Activated CD4-positive, alpha-beta T cell treated with anti-CD3 and anti-CD28 coated beads, Interleukin-2, amount 50 U/mL, for 48 hours (primary cell): Measurements from ENCODE around the gene MYT1.
A peak's percentile ranks its signal among the peaks of the same experiment; 100 is the strongest.

Experiments
- DNase-seq, 2 experiments: peaks; one replicate each; pipeline ENCODE4 v3.0.0-alpha.2; 2020

MYT1 gene

DNA sequence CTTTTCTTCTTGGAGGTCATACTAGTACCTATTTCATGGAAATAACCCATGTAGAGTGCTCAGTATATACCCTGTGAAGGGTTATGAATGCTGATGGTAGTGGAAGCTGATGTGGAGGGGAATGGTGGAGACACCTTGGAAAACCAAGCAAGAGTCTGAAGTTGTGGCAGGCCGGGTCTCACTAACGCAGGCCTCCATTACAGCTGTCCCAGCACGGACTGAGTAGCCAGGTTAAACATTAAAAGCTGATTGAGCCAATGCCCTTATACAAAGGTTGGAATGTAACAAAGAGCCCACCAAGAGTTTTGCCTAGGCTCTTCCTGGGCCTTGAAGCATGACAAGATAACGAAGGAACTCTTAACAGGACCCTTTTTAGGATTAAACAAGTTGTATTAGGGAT, 89.2 kb downstream of the MYT1 start:
- no peak for DNase-seq

DNA sequence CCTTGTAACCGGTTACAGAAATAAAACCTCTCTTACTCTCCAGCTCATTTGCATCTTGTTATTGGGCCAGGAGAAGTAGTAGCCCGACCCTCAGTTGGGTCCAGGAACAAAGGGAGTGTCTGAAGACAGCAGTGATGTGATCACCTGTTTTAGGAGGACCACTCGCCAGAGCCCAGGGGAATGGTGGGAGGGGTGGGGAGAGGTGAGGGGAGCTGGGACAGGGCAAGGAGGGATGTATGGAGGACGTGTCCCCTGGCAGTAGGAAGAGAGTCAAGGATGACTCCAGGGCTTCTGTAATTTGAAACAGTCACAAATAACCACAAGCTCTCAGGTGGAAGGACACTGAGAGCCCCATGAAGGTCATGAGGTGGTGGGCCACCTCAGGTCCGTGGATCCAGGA, 89.9 kb downstream of the MYT1 start:
- DNase-seq: no peak

DNA sequence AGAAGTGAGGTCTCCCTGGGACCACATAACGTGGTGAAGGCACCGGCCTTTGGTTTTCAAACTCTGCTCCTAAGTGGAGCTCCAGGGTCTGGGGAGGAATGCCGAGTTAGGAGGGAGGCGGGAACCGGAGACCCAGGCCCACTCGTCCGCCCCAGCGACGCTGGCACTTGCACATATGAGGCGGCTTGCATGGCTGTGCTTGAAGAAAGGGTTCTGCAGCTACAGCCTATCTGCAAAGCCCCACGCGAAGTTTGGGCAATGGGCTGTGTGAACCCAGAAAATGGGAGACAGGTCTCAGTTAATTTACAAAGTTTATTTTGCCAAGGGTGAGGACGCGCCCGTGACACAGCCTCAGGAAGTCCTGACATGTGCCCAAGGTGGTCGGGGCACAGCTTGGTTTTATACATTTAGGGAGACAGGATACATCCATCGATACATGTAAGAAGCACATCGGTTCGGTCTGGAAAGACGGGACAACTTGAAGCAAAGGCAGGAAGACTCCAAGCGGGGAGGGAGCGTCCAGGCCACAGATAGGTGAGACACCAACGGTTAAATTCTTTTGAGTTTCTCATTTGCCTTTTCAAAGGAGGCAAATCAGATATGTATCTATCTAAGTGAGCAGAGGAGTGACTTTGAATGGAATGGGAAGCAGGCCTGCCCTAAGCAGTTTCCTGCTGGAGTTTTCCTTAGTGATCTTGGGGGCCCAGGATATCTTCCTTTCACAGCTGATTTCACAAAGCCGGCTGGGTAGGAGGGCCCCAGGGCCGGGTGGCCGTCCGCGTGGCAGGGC, 90.5 kb downstream of the MYT1 start:
- no peak for DNase-seq

DNA sequence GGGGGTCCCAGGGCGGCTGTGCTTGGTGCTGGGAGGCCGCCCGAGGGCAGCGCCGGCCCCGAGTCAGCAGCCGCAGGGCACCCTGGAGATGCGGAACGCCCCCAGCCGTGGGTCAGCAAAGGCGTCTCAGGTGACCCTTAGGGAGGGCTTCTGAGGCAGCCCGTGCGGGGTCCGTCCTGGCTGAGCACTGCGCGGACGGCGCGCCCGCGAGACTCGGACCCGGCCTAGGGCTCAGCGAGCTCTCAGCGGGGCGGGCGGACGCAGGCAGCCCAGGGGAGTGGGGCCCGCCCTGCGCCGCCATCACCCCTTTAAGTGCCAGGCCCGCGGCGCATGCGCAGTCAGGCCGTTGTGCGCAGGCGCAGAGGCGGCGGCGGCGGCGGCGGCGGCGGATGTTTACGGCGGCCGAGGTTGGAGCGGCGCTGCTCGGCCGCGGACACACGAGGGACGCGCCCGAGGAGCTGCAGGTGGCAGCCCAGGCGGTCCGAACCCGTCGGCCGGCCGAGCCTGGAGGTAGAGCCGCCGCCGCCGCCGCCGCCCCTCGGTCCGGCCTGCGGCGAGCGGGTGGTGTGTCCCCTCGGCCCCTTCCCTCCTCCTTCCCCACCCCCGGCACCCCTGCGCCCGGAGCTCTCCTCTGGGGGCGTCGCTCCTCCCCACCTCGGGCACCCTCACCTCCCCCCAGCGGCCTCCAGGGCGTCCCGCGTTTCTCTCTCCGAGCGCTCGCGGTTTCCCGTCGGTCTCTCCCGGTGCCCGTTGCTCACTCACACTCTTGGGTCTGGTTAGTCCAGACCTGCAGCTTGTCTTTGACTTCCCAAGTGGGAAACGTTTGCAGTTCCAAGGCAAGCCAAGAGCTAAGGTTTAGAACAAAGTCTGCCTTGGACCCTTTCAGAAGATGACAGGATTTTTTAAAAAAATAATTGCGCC, 91.4 kb downstream of the MYT1 start, which contains the start of gene PCMTD2:
TSS of gene PCMTD2 (plus strand) at position 388 of the 921 bp plus-strand sequence. CDS start 4,218 bp downstream, outside the sequence.
- DNase-seq: peak; percentile 78 to 80

DNA sequence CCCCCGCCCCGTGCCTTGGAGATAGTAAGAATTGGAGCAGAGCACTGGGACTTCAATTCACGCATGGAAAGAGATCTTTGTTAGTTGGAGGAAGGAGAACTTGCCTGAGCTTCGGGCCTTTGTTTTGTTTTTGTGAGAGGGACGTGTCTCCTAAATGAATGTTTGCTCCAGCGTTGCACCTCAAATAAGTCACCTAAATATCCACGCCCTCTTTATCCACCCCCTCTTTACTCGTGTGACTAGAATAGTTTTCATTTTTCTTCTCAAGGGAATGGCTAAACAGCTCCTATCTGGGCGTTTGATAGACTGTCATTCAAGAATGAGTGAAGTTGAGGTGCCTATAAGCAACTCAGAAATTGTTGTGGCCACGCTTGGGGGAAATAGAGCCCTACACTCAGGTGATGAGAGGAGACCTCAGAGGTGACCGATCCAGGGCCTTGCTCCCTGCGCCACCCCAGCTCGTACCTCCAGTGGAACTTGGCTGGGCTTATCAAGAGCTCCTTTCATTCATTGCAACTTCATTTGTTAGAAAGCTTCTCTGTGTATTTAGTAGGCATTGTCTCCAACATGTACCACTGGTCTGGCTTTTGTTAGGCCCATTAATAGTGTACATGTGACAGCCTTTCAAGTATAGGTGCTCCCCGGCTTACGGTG, 92.2 kb downstream of the MYT1 start:
- DNase-seq: no peak

DNA sequence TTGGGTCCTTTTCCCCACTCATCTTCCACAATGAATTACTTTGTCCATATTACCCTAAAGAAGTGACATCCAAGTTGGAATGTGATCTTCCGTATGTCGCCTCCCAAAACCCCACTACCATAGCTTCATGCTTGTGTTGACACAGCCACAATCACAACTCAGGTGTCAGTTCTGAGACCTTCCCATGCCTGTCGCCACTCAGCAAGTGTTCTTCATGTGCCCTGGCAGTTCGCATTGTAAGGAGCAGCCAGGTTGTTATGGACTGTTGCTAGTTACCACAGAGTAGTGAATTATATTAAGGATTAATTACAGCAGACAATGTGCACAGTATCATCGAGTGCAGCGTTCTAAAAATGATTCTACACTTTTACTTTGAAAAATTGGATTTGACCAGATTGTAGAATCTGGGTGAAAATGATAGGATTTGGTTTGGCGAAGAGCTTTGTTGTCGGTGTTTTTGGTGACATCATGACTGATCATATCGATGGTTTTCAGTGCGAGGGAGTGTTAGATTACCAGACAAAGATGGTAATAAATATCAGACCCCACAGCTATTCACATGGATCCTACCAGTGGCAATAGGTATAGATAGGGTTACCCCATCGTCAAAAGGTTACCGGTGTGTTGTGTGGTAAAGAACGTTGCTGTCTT, 93.0 kb downstream of the MYT1 start:
- no peak for DNase-seq

DNA sequence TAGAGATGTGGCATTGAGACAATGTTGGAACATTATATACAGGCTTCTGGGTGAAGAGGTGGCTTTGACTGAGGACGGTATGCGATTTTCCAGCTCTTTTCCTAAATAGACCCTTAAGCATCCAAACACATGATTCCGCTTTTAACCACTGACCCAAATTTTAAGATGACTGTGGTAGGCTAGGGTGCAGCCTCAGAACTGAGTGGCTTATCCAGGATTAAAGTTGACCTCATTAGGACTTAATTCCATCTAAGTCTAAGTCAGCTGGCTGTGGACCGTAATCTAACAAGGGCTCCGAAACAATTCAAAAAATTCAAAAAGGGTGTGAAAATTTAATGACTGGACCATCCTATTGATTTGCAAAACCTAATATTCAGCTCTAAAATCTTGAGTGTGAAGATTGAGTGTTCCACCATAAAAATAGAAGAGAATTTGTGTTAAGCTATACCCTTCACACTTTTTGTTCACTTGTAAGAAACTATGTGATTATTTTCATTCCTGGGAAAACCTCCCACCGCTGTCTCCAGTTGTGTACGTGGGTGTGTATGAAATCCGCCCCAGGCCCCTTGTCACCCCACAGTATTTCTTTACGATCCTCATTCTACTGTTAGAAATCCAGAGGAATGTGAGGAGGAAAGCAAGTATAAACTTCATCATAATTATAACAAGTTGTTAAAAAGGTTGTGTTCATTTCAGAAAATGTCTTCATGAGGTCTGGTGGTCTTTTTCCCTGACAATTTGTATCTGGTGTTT, 94.0 kb downstream of the MYT1 start:
- DNase-seq: no peak

DNA sequence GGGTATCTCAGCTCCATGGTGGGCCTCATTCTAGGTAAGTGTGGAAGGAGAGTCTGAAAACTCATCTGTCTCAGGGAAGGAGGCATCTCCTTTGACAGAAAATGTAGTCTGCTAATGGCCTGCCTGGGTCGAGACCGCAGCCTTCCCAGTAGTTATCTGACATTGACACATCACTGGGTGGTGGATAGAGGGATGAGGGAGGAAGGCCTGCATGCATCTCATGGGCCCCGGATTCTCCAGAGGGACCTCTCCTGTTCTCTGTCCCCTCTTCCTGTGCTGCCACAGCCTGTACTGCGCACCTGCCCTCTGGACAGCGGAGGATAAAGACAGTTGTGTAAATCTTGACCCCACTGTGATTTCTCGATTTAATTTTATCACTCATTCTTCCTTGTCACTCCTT, 96.0 kb downstream of the MYT1 start:
- DNase-seq: no peak

DNA sequence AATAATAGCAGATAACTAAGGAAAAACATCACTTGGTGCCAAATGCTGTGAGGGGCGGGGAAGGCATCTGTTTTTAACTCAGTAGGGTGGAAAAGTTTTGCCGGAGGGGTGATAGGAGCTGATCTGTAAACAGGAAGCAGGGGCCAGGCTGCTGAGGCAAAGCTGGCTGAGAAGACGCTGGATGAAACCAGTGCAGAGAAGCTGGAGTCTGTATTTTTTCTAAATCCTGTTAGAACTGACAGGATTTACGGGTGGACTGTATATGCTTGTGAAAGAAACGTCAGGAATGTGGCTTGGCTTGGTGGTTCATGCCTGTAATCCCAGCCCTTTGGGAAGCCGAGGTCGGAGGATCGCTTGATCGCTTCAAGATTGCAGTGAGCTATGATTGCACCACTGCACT, 96.9 kb downstream of the MYT1 start:
- no peak for DNase-seq

DNA sequence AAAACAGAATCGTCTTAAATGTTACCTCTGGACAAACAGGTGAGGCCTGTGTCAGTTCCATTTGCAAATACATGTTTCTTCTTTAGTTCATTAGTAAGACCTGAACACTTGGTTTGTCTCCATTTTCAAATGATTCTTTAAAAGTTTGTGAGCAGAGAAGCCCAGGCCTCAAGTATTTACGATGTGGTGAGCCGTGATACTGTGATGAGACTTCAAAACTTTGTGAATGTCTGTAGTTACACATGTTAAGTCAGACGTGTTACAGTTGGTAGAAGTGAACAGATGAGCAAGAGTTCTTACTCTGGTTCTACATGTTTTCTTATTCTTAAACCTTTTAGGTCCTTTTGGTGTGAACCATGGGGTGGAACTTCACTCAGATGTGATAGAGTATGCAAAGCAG, 99.8 kb downstream of the MYT1 start:
- DNase-seq: no peak

DNA sequence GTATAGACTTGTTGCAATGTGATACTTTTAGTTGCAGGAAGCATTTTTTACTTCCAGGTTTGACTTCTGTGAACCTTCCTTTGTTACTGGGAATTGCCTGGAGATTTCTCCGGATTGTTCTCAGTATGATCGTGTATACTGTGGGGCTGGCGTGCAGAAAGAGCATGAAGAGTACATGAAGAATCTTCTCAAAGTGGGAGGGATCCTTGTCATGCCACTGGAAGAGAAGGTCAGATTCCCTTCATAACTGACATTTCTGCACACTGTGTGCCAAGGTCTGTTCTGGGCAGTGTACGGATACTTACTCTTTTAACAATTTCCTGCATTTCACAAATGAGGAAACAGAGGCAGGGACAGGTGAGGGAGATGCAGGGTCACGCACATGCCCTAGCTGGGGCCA, 100.9 kb downstream of the MYT1 start:
- no peak for DNase-seq

DNA sequence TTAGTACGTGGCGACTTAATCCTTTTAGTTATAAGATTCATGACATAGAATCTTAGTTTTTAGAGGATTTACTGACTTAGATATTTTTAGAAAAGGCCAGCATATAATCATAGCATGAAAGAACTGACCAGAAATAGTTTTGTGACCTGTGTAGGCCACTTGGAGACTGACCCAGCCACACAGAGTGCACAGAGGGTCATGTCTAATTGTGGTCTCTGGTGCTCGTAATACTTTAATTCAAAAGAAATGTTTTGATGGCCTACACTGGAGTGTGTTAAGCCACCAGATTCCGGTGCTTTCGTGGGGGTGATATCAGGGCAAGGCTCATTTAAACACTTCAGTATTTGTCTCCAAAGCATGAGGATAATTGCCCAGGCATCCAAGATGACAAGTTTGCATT, 102.7 kb downstream of the MYT1 start:
- DNase-seq: no peak

DNA sequence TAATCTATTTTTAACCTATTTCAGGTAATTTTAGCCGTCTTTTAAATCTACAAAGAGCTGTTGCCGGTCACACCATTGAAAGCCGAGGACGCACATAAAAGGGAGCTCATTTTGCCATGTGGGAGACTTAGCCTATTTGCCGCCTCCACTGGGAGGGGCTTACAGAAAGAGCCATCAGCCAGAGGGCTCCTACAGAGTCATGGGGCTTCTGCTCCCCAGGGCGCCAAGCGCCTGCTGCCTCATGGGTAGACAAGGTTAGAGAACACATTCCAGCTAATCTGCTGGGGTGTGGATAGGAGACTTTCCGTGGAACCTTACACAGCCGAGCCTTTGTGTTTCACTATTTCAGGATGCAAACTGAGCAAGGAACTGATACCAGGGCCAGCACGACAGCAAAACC, 103.9 kb downstream of the MYT1 start:
- no peak for DNase-seq

DNA sequence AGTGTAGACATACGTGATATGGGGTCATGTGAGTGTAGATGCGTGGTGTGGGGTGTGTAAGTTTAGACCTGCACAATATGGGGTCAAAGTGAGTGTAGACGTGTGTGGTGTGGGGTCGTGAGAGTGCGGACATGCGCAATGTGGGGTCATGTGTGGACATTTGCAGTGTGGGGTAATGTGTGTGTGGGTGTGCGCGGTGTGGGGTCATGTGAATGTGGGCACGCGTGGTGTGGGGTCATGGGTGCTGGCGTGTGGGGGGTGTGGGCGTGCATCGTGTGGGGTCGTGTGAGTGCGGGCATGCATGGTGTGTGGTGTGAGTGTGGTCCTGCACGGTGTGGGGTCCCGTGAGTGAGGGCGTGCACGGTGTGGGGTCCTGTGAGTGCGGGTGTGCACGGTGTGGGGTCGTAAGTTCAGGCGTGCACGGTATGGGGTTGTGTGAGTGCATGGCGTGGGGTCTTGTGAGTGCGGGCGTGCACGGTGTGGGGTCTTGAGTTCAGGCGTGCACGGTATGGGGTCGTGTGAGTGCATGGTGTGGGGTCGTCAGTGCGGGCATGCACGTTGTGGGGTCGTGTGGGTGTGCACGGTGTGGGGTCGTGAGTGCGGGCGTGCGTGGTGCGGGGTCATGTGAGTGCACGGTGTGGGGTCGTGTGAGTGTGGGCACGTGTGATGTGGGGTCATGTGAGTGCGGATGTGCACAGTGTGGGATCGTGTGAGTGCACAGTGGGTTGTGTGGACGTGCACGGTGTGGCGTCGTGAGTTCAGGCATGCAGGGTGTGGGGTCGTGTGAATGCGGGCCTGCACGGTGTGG, 105.6 kb downstream of the MYT1 start:
- DNase-seq: no peak

DNA sequence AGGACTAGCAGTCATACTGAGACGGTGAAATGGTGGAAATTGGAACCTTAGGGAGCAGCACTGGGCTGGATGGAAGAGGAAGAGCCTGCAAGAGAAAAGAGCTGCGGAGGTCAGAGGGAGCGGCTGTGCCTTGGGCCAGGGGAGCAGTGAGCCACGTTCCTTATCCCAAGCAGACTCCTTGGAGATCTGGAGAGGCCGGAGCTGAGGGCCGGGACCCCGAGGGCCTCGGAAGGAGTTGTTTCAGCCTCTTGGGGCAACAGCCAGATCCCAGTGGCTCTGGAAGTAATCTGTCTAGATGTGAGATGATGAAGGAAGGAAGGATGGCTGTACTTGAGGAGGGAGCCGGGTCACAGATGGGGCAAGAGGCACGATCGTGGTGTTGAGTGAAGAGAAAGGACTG, 107.4 kb downstream of the MYT1 start:
- no peak for DNase-seq

DNA sequence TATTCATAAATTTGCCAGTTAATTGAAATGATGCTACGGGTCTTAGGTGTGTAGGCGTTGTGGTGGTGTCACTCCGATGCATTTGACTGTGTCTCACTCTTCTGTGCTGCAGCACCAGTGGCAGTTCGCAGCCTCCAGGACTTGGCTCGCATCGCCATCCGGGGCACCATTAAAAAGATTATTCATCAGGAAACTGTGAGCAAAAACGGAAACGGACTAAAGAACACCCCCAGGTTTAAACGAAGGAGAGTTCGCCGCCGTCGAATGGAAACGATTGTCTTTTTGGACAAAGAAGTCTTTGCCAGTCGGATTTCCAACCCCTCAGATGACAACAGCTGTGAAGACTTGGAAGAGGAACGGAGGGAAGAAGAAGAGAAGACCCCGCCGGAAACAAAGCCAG, 108.9 kb downstream of the MYT1 start:
- DNase-seq: no peak

DNA sequence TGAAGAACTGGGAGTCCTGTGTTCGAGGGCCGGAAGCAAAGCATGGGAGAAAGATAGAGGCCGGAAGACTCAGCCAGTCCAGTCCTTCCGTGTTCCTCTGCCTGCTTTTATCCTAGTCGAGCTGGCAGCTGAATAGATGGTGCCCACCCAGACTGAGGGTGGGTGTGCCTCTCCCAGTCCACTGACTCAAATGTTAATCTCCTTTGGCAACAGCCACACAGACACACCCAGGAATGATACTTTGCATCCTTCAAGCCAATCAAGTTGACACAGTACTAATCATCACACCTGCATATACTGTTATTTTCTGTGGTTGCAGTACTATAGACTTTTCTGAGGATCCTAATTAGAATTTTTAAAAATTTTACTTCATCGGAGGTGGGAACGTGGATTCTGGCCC, 112.6 kb downstream of the MYT1 start:
- no peak for DNase-seq

DNA sequence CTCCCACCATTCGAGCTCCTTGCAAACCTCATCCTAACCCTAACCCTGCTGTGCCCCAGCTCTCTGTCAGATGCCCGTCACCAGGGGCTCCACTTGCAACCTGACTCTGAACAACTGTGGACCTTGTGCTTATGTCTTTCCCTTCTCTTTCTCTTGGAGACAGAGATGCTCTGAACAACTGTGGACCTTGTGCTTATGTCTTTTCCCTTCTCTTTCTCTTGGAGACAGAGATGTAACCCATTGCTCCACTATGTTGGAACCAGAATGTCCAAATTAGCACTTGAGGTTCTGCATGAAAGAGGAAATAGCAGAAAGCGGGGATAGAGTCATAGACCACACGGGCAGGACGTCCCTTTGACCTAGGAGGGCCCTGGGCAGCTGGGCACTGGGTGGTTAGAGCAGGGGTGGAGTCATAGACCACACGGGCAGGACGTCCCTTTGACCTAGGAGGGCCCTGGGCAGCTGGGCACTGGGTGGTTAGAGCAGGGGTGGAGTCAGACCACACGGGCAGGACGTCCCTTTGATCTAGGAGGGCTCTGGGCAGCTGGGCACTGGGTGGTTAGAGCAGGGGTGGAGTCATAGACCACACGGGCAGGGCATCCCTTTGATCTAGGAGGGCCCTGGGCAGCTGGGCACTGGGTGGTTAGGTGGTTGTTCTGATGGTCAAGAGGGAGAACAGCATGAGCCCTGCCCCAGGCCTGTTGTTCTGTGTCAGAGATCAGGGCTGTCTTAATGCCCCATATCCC, 113.5 kb downstream of the MYT1 start:
- no peak for DNase-seq

DNA sequence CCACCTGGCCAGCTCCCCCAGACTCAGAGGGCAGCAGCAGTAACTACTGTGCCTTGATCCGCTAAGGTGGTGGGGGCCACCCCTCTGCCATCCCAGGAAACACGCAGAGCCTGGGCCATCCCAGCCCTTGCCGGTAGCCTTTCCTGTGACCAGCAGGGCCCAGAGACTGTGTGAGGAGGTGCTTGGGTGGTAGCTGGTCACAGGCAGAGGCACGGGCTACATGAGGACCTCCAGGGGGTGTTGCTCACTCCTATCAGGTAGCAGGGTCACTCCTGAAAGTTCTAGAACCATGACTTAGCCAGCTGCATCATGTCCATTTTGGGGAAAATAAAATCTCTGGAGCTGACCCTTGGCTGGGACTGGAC, 114.0 kb downstream of the MYT1 start:
- no peak for DNase-seq

DNA sequence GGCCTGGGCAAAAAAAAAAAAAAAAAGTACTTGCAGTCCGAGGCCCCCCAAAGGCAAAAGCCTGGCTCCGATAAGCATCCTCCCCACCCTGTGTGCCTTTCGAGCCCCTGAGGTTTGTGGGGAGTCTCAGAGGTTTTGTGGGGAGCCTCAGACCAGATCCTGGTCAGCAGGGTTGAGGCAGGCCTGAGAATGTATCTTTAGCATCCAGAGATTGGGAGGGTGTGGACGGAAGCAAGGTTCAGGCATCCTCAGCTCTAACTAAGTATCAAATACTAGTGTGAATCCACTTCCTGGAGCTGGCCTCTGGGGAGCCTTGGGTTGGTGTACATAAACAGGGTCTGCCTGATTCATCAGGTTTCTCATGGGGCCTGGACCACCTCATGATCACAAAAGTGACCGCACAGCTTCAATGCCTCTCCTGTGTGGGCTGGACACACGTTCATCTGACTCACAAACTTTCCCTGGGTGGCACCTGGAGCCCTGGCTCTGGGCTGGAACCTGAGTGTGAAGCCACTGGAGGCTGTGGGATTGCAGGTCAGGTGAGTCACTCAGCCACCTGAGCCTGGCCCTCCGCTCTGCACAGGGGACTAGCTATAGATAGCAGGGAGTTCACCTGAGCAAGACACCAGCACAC, 115.7 kb downstream of the MYT1 start:
- no peak for DNase-seq
